HG02885 (cell line): Measurements from ENCODE around the gene PPIC.
"Not testable (repeated sequence)": the region's sequence is repeated elsewhere in the genome, so short reads cannot be mapped to it uniquely, and the experiment has no call there.

Experiments
- ATAC-seq: cut with Tn5 transposase; IDR thresholded peaks from one replicate; pipeline ENCODE4 v1.9.1; 2021; ENCODE audit warnings: mild to moderate bottlenecking; ENCODE audit not compliant: unreplicated experiment, poor library complexity

Gene PPIC

DNA sequence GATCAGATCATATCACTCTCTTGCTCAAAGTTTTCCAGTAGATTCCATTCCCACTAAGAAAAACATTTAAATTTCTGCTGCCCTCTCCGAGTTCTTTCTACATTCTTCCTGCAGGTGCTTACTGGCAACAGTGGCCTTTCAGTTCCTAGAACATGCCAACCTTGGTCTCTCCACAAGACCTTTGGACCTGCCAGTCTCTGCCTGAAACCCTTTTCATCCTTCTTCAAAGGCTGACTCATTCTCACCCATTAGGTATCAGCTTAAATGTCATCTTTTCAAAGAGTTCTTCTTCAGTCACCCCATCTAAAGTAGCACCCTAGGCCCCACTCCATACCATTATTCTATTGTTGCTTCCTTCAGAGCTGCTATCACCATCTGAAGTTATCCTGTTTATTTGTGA lies 21.8 kb downstream of the PPIC start:
- no peak for ATAC-seq

DNA sequence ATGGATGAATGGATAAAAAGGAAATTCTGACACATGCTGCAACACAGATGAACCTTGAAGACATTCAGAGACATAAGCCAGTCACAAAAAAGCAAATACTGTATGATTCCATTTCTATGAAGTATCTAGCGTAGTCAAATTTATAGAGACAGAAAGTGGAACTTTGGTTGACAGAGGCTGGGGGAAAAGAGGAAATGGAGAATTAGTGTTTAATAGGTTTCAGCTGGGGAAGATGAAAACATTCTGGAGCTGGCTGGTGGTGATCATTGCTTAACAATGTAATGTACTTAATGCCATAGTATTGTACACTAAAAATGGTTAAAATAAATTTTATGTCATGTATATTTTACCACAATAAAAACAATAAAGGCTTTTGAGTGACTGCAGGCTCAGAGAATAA lies 24.2 kb downstream of the PPIC start:
- no peak for ATAC-seq

DNA sequence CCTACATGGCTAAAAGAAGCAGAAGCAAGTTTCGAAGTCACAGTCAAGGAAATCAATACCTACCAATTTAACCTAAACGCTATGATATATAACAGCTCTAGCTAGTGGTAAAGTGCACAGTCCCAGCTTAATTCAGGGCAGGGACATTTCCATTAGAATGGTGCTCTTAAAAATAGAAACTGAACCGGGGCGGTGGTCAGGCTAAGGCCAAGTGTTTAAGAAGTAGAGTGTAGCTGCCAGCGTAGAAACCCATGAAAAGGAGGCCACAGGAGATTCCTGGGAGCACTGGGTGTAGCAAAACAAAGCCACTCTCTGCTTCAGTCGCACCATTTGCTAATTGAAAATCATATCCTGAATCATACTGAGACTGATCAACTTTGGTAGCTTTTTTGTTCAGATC lies 28.8 kb downstream of the PPIC start:
- ATAC-seq: no peak

DNA sequence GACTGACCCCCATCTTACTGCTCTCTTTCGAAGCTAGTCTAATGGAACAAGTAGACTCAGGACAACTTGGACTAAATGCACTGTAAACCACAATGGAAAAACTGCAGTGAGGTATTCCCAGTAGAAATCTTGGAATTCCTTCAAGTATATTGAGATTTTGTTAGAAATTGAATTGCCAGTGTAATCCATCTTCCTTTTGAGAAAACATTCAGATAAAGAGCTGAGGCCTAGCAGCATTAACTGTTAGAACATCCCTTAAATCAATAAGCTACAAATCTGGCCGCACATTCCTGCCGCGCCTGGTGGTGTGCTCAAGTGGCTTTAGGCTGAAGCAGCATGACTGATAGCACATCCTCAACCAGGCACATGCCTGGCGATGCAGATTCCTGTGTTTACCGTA lies 29.3 kb downstream of the PPIC start:
- ATAC-seq: no peak

DNA sequence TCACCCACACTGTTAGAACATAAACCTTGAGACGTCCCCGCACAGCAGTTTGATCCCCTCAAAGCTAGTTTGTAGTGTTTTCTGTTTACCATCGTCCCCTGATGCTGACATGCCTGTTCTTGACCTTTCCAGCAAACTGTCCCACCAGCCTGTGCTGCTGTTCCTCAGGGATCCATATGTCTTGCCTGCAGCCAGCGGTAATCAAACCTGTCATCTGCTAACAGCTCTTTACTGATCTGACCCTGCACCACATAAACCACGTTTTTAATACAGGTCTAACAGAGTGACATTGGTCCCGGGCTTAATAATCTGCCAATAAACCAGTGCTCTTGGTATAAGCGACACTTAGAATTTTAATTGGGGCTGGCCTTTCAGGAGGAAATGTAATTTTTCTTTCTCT lies 34.7 kb downstream of the PPIC start:
- no peak for ATAC-seq

DNA sequence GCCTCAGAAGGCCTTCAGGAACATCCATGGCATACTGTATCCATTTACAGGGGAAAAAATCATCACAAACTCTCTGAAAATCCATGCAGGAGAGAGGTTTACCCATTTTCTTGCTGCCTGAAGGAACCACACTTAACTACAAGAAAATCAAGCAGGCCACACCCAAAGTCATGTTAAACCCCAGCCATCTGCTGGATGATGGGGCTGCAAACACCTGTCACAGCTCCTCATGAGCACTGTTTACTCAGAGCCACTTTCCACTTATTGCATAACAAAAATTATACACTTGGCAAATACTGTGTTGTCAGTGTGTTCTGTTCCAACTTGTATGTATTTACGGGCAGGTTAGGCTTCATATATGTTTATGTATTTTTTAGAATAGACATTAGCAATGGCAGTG lies 35.8 kb downstream of the PPIC start:
- no peak for ATAC-seq

DNA sequence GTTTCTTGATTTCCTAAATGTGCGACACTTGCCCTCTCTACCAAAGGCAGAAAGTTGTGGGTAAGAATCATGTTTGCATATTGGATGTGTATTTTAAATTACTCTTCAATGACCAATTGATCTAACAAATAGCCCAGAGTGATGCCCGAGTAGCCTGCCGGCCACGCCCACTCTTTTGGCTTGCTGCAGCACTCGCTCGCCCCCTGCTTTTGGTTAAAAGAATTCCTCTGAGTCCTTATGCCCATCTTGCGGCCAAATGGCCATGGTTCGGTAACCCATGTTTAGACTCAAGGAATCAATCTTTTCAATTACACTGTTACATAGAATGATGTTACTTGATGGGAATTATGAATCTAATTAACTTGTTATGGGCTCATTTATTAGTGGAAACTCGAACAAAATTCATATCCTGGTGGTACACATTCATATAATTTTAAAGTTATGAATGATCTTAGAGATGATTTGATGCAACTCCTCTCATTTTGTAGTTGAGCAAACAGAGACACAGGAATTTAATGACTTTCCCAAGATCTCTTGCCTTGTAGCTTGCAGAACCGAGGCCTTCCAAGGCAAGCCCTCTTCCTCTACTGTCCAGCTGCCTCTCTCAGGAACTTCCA lies 36.5 kb downstream of the PPIC start:
- peak; percentile 97 for ATAC-seq

DNA sequence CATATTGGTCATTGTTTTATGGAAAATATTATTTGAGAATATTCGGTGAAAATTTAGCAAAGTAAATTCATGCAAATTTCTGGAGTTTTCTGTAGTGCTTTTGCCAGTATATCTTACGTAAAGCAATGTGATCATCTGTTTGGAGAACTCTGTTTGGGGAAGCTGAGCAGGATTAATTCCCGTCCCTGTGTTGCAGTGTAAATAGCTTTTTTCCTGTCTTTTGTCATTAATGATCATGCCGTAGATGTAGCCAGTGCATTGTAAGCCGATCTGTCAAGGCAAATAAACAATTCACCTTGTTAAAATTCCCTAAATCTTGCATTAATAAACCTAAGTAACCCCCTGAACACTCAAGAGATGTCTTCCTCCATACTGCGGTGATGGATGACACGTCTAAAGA lies 39.2 kb downstream of the PPIC start:
- ATAC-seq: no peak

DNA sequence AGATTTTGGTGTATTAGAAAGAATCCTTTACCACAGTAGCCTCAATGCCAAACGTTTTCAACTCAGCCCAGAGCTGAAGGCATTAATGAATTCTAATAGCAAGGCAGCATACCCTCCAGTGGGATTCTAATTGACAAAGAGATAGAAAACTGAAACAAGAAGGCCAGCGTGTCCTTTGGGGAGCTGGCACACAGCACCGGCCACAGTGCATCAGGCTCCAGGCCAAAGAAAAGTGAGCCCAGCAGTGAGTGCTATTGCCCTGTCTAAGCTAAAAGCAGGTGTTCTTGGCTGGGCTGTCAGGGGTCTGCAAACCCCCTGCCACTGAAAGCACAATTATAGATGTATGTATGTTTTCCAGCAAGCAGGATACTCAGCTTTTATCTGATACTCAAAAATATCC lies 40.4 kb downstream of the PPIC start:
- no peak for ATAC-seq

DNA sequence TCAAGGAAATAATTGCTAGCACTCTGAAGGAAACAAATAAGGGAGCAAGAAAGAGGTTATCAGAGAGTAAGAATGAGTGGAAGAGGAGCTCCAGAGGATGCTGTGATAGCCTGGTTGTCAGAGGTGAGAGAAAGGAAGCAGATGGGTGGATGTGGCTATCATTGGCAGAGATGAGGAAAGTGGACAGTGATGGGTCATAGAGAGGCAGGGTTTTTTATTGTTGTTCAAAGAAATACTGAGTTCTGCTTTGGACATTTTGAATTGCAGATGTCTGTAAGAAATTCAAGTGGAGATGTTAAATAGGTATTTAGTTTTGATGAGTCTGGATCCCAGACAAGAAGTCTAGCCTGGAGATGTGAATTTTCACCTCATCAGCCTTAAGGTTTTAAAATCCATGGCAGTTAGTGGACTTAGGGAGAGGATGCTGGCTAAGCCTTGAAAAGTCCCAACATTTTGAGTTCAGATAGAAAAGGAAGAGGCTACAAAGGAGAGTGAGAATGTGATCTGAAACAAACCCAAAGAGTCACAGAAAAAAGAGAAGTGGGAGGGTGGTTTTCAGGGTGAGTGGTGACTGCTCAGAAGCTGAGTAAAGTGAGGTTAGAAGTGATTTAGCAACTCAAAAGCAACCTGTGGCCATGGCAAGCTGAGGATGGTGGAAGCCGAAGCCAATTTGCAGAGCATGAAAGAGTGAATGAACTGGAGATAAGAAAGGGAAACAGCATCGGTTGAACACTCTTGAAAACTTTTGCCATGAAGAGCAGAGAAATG lies 50.4 kb downstream of the PPIC start:
- ATAC-seq: peak; percentile 98

DNA sequence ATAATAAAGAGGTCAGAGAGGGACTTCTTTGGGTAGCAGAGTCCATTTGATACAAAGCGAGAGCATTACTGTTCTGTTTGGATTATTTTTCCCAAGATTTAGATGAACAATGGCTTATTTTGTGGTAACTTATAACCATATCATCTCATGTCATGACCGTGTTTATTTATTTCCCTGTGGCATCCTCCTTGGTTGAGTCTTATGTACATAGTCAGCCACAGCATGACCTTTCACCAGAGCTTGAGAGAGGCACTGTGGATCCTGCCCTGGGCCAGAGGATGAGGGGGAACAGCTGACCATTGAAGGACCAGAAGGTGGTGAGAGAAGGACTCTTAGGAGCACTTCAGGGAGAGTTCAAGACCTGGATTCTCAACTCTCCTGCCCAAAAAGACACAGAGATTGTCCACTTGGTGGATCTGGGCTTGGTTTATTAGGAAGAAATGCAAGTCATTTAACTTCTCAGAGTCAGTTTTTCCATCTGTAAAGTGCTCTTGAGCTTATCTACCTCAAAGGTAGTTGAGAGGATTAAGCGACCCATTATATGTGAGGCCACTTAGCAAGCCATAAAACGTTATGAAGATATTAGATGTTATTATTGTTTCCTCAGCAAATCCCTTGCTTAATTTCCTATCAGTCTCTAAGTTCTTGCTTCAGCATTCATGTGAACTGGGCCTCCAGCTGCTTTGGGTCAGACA lies 51.4 kb downstream of the PPIC start:
- ATAC-seq: no peak

DNA sequence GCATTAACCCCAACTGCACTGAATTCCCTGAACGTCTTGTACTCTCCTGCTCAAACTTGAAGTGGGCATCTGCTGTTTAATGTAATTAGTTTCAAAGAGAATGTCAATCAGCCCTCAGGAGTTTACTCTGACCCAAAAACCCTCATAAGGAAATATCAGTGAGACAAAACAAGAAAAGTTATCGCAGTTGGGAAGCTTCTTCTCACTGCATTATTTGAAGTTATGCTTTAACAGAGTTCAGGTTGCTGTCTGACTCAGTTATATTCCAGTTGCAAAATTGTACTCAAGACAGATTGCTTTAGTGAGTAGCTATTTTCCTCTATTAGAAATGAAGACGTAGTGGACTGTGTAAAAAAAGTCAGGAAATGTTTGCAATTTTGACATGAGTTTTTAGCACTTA lies 52.1 kb downstream of the PPIC start:
- ATAC-seq: no peak

DNA sequence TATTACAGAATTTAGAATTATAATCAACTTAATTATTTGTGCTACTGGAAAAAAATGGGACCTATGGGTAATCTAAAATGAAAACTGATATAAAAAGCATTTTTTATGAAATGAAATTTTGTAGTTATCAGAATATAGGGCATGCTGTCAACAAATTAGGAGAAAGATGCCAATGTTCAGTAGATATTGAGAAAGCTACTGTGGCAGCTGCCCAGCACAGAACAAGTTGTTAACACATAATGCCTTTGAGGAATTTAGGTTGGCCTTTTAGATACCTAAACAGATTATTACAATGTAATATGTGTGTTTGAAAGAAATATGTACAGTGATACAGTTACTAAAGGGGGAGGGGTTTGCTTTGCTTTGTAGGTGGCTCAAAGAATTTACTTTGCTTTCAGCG lies 54.1 kb downstream of the PPIC start:
- ATAC-seq: no peak

DNA sequence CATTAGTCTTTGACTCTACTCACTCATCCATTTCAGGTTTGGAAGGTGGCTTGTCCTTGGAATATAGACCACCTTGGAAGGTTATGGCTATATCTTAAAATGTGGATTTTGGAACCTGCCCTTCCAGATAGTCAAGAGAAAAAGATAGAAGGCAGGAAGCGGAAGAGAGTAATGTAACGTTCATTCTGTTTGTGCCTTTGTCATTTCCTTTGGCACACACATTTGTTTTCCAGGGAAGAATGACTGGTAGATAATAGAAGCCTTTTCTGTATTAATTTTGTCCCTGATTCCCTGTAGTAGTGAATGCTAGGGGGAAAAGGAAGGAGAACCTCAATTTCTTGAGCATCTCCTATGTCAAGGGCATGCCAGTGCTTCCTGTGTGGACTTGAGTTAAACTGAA lies 54.7 kb downstream of the PPIC start:
- no peak for ATAC-seq

DNA sequence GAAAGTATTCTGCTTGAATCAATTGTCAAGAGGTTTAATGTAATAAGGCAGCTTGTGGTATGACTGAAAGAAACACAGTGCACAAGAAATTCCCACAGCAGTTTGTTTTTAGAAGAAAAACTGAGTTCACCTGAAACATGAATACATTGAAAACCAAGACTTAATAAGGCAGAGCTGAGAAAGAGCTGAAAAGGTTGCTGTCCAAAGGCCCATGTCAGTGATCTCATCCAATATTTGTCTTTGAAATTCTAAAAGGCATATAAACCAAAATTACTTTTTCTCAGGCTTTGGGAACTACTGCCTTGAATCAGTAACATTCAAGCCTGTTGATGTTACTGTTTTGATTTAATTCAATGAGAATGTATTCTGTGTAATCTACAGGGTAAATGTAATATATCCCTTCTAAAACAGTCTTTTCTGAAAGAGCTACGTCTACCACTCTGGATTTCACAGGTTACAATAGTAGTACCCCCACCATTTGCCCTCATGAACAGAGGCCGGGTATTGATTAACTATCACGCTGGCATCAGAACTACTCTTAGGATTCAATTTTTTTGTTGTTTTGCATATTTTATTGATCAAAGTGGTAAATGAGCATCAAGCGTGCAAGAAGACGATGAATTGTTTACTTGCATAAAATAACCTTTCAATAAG lies 57.8 kb downstream of the PPIC start:
- ATAC-seq: no peak

DNA sequence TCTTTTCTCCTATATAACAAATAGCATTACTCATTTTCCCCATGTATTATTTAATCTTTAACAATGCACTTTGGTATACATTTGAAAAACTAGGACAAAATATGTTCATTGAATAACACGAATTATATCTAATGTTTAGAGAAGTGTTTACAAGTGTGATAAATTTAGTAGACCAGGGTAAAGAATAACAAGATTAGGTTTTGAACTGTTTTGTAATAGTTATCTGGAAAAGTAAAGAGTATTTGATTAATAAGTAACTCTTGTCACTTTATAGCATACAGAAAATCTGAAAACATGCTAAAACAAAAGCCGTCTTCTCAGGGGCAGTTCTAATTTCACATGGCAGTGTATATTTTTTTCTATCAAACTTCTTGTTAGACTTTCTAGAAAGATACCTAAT lies 58.5 kb downstream of the PPIC start:
- no peak for ATAC-seq

DNA sequence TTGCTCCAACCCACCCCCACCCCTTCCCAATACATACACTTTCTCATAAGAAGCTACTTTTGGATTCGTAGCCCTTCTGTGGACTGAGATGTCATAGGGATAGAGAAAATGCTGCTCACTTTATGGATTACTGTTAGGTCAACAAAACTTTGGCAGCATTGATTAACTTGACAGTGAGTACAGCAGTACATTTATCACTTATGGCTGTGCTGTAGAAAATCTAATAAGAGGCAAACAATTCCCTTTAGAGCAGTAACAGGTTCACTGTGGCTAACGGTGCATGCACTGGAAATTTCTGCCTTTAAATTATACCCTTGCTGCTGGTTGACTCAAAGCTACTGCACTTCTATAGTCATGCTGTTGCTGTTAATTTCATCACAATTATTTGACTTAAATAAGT lies 59.2 kb downstream of the PPIC start:
- ATAC-seq: no peak

DNA sequence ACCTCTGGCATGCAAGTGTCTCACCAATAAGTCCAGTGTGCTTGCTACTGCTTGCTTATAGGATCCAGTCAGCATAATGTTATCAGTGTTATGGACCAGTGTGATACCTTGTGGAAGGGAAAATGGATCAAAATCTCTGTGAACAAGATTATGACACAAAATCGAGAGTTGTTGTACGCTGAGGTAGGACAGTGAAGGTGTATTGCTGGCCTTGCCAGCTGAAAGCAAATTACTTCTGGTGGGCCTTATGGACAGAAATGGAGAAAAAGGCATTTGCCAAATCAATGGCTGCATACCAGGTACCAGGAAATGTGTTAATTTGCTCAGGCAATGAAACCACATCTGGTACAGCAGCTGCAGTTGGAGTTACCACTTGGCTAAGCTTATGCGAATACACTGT lies 62.3 kb downstream of the PPIC start:
- ATAC-seq: not testable (repeated sequence)

DNA sequence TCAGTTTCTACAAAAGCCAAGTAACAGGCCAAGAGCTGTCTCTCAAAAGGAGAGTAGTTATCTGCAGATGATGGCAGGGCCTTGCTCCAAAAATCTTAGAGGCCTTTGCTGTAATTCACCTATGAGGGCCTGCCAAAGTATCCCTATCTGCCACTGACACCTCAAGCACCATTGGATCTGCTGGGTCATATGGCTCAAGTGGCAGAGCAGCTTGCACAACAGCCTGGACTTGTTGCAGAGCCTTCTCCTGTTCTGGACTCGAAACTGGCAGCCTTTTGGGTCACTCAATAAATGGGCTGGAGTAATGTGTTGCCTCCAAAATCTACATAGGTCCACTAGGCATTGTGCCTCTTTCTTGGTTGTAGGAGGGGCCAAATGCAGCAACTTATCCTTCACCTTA lies 62.8 kb downstream of the PPIC start:
- not testable (repeated sequence) for ATAC-seq
